Astrocyte of the spinal cord (primary cell): ENCODE data around the gene LRRC15.

Source experiments
- DNase-seq: peaks from one replicate; pipeline ENCODE4 v3.0.0; 2011; ENCODE audit warnings: low read depth, low spot score
- H3K4me3 ChIP-seq: 2 replicates; pipeline ENCODE4 v1.5.1; 2011; ENCODE audit warnings: low read depth, mild to moderate bottlenecking, low read length, moderate library complexity
- CTCF ChIP-seq: IDR thresholded peaks from 2 replicates; pipeline ENCODE4 v1.5.1; 2012; ENCODE audit warnings: low read depth, mild to moderate bottlenecking, low read length, inconsistent platforms
- in situ Hi-C: cut with HindIII; loops from 2 replicates; pipeline ENCODE4 v1.10.0; 2017; ENCODE audit warnings: low sequenced_read_pairs

LRRC15 gene

GRCh38 chr3:194306771-194307640 lies 62.5 kb downstream of the LRRC15 start:
- no peak overlapping the region for H3K4me3 ChIP-seq
- in situ Hi-C loops, result no loop called here
- TF ChIP-seq CTCF, result no peak
- no peak for DNase-seq

- no peak for DNase-seq
- TF ChIP-seq CTCF, result no peak
These were observed 63.3 kb downstream of the LRRC15 start for GRCh38 chr3:194306109-194306686.

GRCh38 chr3:194305356-194306108 lies 64.0 kb downstream of the LRRC15 start:
- H3K4me3 ChIP-seq, result no peak overlapping the region
- no peak for TF ChIP-seq CTCF
- in situ Hi-C loops, result no loop called here
- DNase-seq, result no peak

More at GRCh38 chr3:194306109-194306686, 63.3 kb downstream of the LRRC15 start:
- in situ Hi-C loops, result no loop called here
- H3K4me3 ChIP-seq, result no peak overlapping the region
